Measurements from ENCODE around the gene MAN1A2. TPM values are rescaled to one million over a fixed set of nuclear protein-coding genes. Genes with fewer than 3 reads are reported as not detected.

Gene MAN1A2
- total and polyA plus RNA-seq, 9 of the 15 experiments (the other 6 are each of a cell fraction or from before 2014, with no cell fraction given) = 4.2 to 38.4 (median 18.7) TPM

- TF ChIP-seq USF1 (CRISPR knock-in tag; IDR thresholded peaks at IDR 0.05) (no peak), NR4A1 (CRISPR knock-in tag; IDR thresholded peaks at IDR 0.05) (no peak), NR4A1 (tag; IDR thresholded peaks at IDR 0.05) (no peak), ZC3H8 (IDR thresholded peaks at IDR 0.05) (no peak), PBX2 (CRISPR knock-in tag; IDR thresholded peaks at IDR 0.05; ENCODE audit: low read depth) (0 out of 2 replicates have a peak, but pooled peaks have one; percentile 25), PBX2 (tag; conservative IDR thresholded peaks at IDR 0.05; ENCODE audit: low read depth) (peak; percentile 99), SAFB2 (IDR thresholded peaks at IDR 0.05; ENCODE audit: borderline replicate concordance, low read depth, low read length, severe bottlenecking) (no peak), TAF1 (IDR thresholded peaks at IDR 0.05; ENCODE audit: control insufficient read depth, extremely low read depth, insufficient read depth, low read length, severe bottlenecking) (no peak), CBFA2T3 (IDR thresholded peaks at IDR 0.05) (peak; percentile 65), PCBP2 (IDR thresholded peaks at IDR 0.05; ENCODE audit: low read depth, low read length, poor library complexity, severe bottlenecking) (no peak), MEF2D (tag; conservative IDR thresholded peaks at IDR 0.05; ENCODE audit: low read depth) (0 out of 2 replicates have a peak, but pooled peaks have one; percentile 48), ZEB2 (IDR thresholded peaks at IDR 0.05) (peak; percentile 54; the same call in 1 of the 2 replicates)
Observed at GRCh38 chr1:117473063-117473462, 105.8 kb downstream of the MAN1A2 start (continued).

Measured in K562 (cell line).